Retinal pigment epithelial cell (primary cell): ENCODE results near the gene UBXN7.
"Not testable (repeated sequence)": the region's sequence is repeated elsewhere in the genome, so short reads cannot be mapped to it uniquely, and the experiment has no call there.

Experiments
- DNase-seq: peaks from one replicate; pipeline ENCODE4 v3.0.0-alpha.2; 2010; ENCODE audit warnings: low read depth
- H3K4me3 ChIP-seq: 2 replicates; pipeline ENCODE4 v1.5.1; 2011; ENCODE audit warnings: mild to moderate bottlenecking, low read length, control low read depth, moderate library complexity
- TF ChIP-seq, protein P1 (sequence below): conservative IDR thresholded peaks from 2 replicates; pipeline ENCODE4 v1.5.1; 2011; ENCODE audit warnings: low read depth, low read length, control low read depth, inconsistent platforms

The UBXN7 gene, protein sequence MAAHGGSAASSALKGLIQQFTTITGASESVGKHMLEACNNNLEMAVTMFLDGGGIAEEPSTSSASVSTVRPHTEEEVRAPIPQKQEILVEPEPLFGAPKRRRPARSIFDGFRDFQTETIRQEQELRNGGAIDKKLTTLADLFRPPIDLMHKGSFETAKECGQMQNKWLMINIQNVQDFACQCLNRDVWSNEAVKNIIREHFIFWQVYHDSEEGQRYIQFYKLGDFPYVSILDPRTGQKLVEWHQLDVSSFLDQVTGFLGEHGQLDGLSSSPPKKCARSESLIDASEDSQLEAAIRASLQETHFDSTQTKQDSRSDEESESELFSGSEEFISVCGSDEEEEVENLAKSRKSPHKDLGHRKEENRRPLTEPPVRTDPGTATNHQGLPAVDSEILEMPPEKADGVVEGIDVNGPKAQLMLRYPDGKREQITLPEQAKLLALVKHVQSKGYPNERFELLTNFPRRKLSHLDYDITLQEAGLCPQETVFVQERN

GRCh38 chr3:196432137-196432879 lies at the start of gene UBXN7:
Gene UBXN7 (minus strand): TSS chr3:196432427. CDS start chr3:196432399, 28 bp downstream.
- DNase-seq, result peak; percentile 67
- peak within 1 kb of the TSS; percentile 96 for H3K4me3 ChIP-seq
- TF ChIP-seq, protein P1, sequence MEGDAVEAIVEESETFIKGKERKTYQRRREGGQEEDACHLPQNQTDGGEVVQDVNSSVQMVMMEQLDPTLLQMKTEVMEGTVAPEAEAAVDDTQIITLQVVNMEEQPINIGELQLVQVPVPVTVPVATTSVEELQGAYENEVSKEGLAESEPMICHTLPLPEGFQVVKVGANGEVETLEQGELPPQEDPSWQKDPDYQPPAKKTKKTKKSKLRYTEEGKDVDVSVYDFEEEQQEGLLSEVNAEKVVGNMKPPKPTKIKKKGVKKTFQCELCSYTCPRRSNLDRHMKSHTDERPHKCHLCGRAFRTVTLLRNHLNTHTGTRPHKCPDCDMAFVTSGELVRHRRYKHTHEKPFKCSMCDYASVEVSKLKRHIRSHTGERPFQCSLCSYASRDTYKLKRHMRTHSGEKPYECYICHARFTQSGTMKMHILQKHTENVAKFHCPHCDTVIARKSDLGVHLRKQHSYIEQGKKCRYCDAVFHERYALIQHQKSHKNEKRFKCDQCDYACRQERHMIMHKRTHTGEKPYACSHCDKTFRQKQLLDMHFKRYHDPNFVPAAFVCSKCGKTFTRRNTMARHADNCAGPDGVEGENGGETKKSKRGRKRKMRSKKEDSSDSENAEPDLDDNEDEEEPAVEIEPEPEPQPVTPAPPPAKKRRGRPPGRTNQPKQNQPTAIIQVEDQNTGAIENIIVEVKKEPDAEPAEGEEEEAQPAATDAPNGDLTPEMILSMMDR, result no peak

DNA sequence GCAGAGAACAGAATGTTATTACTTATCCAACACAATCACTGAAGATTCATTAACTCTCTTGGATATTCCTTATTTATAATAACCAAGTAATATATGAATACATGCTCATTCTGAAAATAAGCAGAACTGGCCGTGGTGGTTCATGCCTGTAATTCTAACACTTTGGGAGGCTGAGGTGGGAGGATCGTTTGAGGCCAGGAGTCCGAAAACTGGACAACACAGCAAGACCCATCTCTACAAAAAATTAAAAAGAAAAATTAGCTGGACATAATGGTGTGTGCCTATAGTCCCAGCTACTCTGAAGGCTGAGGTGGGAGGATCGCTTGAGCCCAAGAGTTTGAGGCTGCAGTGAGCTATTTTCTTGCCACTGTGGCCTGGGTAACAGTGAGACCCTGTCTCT lies 45.5 kb upstream of the UBXN7 start:
- TF ChIP-seq, protein P1, result no peak
- no peak for DNase-seq
- no peak overlapping the region for H3K4me3 ChIP-seq

DNA sequence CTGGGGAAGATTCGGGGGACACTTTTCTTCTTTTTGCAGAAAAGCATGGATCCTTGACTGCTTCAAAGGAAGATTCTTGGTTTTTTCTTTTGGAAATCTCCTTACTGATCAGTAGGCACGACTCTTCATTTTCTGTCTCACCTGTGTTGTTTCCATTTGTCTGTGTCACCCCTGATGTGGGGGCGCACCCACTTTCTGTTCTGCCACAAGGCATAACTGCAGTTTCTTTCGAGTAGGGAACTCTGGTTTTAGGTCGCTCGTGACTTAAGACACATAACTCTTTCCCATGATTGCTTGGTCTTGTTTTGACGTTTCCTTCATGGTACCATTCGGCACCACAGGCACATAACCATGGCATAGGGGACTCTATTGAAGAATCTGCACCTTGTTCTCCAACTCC lies 40.1 kb upstream of the UBXN7 start:
- no peak overlapping the region for H3K4me3 ChIP-seq
- TF ChIP-seq, protein P1, result no peak
- DNase-seq, result no peak

DNA sequence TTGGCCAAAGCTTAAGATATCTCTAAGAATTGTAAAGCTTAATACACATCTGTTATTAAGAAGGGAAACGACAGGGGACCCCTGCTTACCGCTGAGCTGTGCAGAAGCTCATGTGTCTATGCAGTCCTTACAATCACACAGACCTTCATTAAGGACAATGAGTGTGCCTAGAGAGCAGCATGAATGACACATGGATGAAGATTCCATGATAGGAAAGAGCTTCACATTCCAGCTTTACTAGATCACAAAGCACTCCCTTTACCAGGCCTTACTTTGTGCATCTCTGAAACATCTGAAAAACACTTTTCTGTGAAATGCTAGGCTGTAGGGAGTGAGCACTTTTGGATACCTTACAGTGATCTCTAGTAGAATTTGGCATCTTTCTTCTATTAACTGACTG lies 39.3 kb upstream of the UBXN7 start:
- no peak for DNase-seq
- no peak overlapping the region for H3K4me3 ChIP-seq
- TF ChIP-seq, protein P1, result no peak

DNA sequence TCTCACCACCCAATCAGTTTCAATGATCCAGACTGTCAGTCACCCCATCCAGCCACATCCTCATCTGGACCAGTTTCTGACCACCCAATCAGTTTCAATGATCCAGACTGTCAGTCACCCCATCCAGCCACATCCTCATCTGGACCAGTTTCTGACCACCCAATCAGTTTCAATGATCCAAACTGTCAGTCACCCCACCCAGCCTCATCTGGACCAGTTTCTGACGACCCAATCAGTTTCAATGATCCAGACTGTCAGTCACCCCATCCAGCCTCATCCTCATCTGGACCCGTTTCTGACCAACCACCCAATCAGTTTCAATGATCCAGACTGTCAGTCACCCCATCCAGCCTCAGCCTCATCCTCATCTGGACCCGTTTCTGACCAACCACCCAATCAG lies 38.0 kb upstream of the UBXN7 start:
- not testable (repeated sequence) for H3K4me3 ChIP-seq, DNase-seq

DNA sequence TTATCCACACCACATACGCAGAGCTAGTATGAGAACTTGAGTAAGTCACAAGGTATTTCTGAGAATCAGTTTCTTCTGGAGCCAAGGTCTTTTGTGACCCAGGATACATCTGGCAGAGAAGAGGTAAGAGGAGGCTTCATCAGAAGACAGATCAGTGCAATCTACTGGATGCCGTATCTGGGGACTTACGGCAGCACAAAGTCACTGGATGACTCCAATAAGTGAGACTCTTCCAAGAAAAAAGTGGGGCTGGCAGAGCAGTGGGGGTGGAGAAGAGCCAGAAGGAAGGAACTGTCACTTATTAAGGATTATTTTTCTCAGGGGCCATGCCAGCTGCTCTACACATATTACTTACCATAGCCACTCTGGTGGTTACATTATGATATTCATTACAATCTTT lies 31.6 kb upstream of the UBXN7 start:
- H3K4me3 ChIP-seq, result no peak overlapping the region
- TF ChIP-seq, protein P1, result no peak
- no peak for DNase-seq

DNA sequence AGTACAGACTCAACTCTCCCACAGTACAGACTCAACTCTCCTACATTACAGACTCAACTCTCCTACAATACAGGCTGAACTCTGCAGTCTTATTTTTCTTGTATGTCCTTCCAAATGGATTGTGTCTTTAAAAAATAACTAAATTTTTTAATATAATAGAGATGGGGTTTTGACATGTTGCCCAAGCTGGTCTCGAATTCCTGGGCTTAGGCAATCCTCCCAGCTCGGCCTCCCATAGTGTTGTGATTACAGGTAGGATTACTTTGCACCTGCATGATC lies 31.2 kb upstream of the UBXN7 start:
- H3K4me3 ChIP-seq, result no peak overlapping the region
- TF ChIP-seq, protein P1, result no peak
- DNase-seq, result no peak

GRCh38 chr3:196462680-196463477 lies 30.7 kb upstream of the UBXN7 start:
- not testable (repeated sequence) for DNase-seq, H3K4me3 ChIP-seq
